ENCODE results near the gene NCOA7.

The NCOA7 gene

GRCh38 chr6:125955973-125956372 lies 165.2 kb downstream of the NCOA7 start:
- H3K4me3 ChIP-seq (replicated peaks; ENCODE audit: low read depth, low read length): no peak overlapping the region; the same call in 1 of the 2 replicates
- DNase-seq (ENCODE audit: extremely low read depth, low read depth): no peak
- TF ChIP-seq, protein P1, sequence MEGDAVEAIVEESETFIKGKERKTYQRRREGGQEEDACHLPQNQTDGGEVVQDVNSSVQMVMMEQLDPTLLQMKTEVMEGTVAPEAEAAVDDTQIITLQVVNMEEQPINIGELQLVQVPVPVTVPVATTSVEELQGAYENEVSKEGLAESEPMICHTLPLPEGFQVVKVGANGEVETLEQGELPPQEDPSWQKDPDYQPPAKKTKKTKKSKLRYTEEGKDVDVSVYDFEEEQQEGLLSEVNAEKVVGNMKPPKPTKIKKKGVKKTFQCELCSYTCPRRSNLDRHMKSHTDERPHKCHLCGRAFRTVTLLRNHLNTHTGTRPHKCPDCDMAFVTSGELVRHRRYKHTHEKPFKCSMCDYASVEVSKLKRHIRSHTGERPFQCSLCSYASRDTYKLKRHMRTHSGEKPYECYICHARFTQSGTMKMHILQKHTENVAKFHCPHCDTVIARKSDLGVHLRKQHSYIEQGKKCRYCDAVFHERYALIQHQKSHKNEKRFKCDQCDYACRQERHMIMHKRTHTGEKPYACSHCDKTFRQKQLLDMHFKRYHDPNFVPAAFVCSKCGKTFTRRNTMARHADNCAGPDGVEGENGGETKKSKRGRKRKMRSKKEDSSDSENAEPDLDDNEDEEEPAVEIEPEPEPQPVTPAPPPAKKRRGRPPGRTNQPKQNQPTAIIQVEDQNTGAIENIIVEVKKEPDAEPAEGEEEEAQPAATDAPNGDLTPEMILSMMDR (IDR thresholded peaks at IDR 0.05; ENCODE audit: low read depth, low read length, missing control alignments): no peak

DNA sequence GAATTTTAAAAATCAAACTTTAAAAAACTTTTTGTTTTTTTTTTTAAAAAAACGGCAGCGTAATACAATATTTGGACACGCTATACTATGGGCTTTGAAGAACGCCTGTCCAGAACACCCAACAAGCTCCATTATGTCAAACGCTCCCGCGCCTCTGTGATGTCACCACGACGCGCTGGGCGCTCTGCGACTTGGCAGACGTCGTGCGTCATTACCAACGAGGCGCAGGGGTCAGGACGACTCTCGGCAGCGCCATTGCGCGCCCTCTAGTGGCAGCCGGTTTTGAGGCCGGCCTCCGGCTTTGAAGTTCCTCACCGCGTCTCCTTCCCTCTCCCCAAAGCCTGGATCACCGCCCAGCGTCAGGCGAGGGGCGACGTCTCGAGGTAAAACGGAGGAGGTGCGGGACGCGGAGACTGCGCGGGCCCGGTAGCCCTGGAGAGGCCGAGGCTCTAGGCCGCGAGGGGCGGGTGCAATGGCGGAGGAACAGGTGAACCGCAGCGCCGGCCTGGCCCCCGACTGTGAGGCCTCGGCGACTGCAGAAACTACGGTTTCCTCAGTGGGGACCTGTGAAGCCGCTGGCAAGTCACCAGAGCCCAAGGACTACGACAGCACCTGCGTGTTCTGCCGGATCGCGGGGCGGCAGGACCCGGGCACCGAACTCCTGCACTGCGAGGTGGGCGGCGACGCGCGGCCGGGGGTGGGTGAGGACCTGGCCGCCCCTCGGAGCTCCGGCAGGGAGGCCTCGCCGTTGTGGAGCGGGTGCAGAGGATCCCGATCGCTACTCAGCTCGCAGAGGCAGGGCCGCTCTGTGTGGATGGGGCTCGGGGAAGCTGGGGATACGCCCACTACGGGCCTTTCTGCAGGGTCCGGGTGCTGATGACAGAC lies 166.0 kb downstream of the NCOA7 start, which contains the start of gene HINT3:
TSS of gene HINT3 (plus strand) at position 265 of the 885 bp plus-strand sequence. CDS start at position 473, 208 bp downstream.
- TF ChIP-seq, protein P1 (IDR thresholded peaks at IDR 0.05; ENCODE audit: low read depth, low read length, missing control alignments): peak; percentile 98
- peak within 1 kb of the TSS; percentile 79 for H3K4me3 ChIP-seq (replicated peaks; ENCODE audit: low read depth, low read length)
- peak; percentile 93 for DNase-seq (ENCODE audit: extremely low read depth, low read depth)

DNA sequence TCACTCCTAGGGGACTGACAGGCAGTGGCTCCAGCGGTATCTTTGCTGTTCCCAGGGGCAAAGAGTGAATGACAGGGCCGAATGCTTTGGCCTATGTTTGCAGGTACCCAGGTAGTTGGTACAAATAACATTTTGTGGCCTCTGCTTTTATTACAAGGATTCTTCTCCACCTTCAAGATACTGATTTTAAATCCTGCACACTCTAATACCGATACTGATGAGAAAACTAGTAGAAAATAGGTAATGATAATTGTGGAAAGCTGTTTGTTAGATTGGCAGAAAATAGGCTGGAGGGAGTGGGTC lies 166.6 kb downstream of the NCOA7 start:
- peak overlapping the region; percentile 79 for H3K4me3 ChIP-seq (replicated peaks; ENCODE audit: low read depth, low read length)
- TF ChIP-seq, protein P1 (IDR thresholded peaks at IDR 0.05; ENCODE audit: low read depth, low read length, missing control alignments): no peak
- DNase-seq (ENCODE audit: extremely low read depth, low read depth): no peak

GRCh38 chr6:125957845-125958244 lies 167.1 kb downstream of the NCOA7 start:
- TF ChIP-seq, protein P1 (IDR thresholded peaks at IDR 0.05; ENCODE audit: low read depth, low read length, missing control alignments): no peak
- DNase-seq (ENCODE audit: extremely low read depth, low read depth): no peak
- peak overlapping the region; percentile 79 for H3K4me3 ChIP-seq (replicated peaks; ENCODE audit: low read depth, low read length)

GRCh38 chr6:125959041-125959440 lies 168.3 kb downstream of the NCOA7 start:
- DNase-seq (ENCODE audit: extremely low read depth, low read depth): no peak
- TF ChIP-seq, protein P1 (IDR thresholded peaks at IDR 0.05; ENCODE audit: low read depth, low read length, missing control alignments): no peak
- H3K4me3 ChIP-seq (replicated peaks; ENCODE audit: low read depth, low read length): no peak overlapping the region

GRCh38 chr6:125961117-125961516 lies 170.4 kb downstream of the NCOA7 start:
- H3K4me3 ChIP-seq (replicated peaks; ENCODE audit: low read depth, low read length): no peak overlapping the region
- TF ChIP-seq, protein P1 (IDR thresholded peaks at IDR 0.05; ENCODE audit: low read depth, low read length, missing control alignments): no peak
- no peak for DNase-seq (ENCODE audit: extremely low read depth, low read depth)

All from HFF-Myc (cell line).